ENCODE results near the gene SLC25A22. TPM values are rescaled to one million over a fixed set of nuclear protein-coding genes. Genes with fewer than 3 reads are reported as not detected.

The SLC25A22 gene
- total RNA-seq, 4 donors from 2014 or later: 6.0 to 28.3 (median 9.7) TPM

- Histone ChIP-seq H3K4me1 (peaks cover 19 to 26% (median 24%) of the 10 kb centered on the region in 4 donors), H3K36me3 (peaks cover 0 to 16% (median 0%) of the 10 kb centered on the region in 4 donors), H3K4me3 (no peak overlapping the region), H3K27ac (no peak overlapping the region), H3K27me3 (no peaks in the 10 kb centered on the region), H3K9me3 (no peaks in the 10 kb centered on the region)
- DNase-seq: no peak
- in situ Hi-C loops (cut with MboI; ENCODE audit: low pct_ligation_motif_present in 1 of 4, low pct_unique_long_range_greater_than_20kb in 1 of 4, low sequenced_read_pairs in 3 of 4) (no loop called here), intact Hi-C loops (cut with DNase I; ENCODE audit: low total_unique reads) (no loop called here)
- TF ChIP-seq EP300 (IDR thresholded peaks at IDR 0.05; ENCODE audit: low read depth) (no peak), POLR2A (IDR thresholded peaks at IDR 0.05) (no peak), POLR2AphosphoS5 (IDR thresholded peaks at IDR 0.05) (no peak), CTCF (IDR thresholded peaks at IDR 0.05) (no peak)
- WGBS, 2 donors (ENCODE audit: low coverage in 1 of 2): 93% methylated on average over 3 of the region's 5 CpGs; no CpG with 5 or more reads in 1 of the 2 donors
Observed at GRCh38 chr11:773425-773824, 24.7 kb downstream of the SLC25A22 start.

- no peak overlapping the region for H3K27ac ChIP-seq
- WGBS, 2 donors (ENCODE audit: low coverage in 1 of 2): 80% methylated on average over 33 of the region's 34 CpGs; no CpG with 5 or more reads in 1 of the 2 donors
- no peak overlapping the region for H3K4me3 ChIP-seq
- H3K9me3 ChIP-seq: no peaks in the 10 kb centered on the region
- peaks cover 15 to 22% (median 18%) of the 10 kb centered on the region in 4 donors for H3K4me1 ChIP-seq
- no peak for DNase-seq
- no peaks in the 10 kb centered on the region for H3K27me3 ChIP-seq
- intact Hi-C loops (cut with DNase I; ENCODE audit: low total_unique reads): no loop called here
- in situ Hi-C loops (cut with MboI; ENCODE audit: low pct_ligation_motif_present in 1 of 4, low pct_unique_long_range_greater_than_20kb in 1 of 4, low sequenced_read_pairs in 3 of 4): no loop called here
- TF ChIP-seq POLR2AphosphoS5 (IDR thresholded peaks at IDR 0.05): no peak
- no peak for TF ChIP-seq EP300 (IDR thresholded peaks at IDR 0.05; ENCODE audit: low read depth)
- no peak for TF ChIP-seq CTCF (IDR thresholded peaks at IDR 0.05)
- no peak for TF ChIP-seq POLR2A (IDR thresholded peaks at IDR 0.05)
- peaks cover 0 to 16% (median 0%) of the 10 kb centered on the region in 4 donors for H3K36me3 ChIP-seq
Observed at GRCh38 chr11:772429-773390, 25.4 kb downstream of the SLC25A22 start.

- 92% methylated on average over 15 of the region's 15 CpGs; no CpG with 5 or more reads in 1 of the 2 donors for WGBS, 2 donors (ENCODE audit: low coverage in 1 of 2)
Observed at GRCh38 chr11:771617-772204, 26.4 kb downstream of the SLC25A22 start.

More at GRCh38 chr11:771617-772204, 26.4 kb downstream of the SLC25A22 start:
- no peak for DNase-seq
- H3K4me3 ChIP-seq: no peak overlapping the region
- H3K9me3 ChIP-seq: no peaks in the 10 kb centered on the region
- H3K36me3 ChIP-seq: peaks cover 0 to 16% (median 0%) of the 10 kb centered on the region in 4 donors
- H3K27me3 ChIP-seq: no peaks in the 10 kb centered on the region
- in situ Hi-C loops (cut with MboI; ENCODE audit: low pct_ligation_motif_present in 1 of 4, low pct_unique_long_range_greater_than_20kb in 1 of 4, low sequenced_read_pairs in 3 of 4): no loop called here
- intact Hi-C loops (cut with DNase I; ENCODE audit: low total_unique reads): no loop called here
- no peak overlapping the region for H3K27ac ChIP-seq
- TF ChIP-seq POLR2A (IDR thresholded peaks at IDR 0.05): no peak
- TF ChIP-seq POLR2AphosphoS5 (IDR thresholded peaks at IDR 0.05): no peak
- no peak for TF ChIP-seq EP300 (IDR thresholded peaks at IDR 0.05; ENCODE audit: low read depth)
- TF ChIP-seq CTCF (IDR thresholded peaks at IDR 0.05): no peak
- H3K4me1 ChIP-seq: peaks cover 15 to 20% (median 17%) of the 10 kb centered on the region in 4 donors
